Fibroblast of skin of left biceps (primary cell): ENCODE measurements around the gene PDLIM5.
A peak's percentile ranks its signal among the peaks of the same experiment; 100 is the strongest.

Source experiments
- DNase-seq, 2 experiments: peaks; one replicate each; pipeline ENCODE4 v3.0.0-alpha.2; 2013; ENCODE audit warnings: low read depth in 2 of 2

PDLIM5 gene

DNA sequence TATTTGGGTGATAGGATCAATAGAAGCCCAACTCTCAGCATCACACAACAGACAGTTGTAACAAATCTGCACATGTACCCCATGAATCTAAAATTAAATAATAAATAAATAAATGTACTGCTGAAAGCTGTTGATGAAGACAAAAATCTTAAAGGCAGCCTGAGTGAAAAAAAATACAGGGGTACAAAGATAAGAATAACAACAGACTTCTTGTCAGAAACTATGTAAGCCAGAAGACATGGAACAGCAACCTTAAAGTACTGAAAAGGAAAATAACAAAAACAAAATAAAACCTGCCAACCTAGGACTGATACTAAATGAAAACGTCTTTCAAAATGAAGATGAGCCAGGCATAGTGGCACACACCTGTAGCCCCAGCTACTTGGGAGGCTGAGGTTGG is 25.0 kb upstream of the PDLIM5 start:
- no peak for DNase-seq

DNA sequence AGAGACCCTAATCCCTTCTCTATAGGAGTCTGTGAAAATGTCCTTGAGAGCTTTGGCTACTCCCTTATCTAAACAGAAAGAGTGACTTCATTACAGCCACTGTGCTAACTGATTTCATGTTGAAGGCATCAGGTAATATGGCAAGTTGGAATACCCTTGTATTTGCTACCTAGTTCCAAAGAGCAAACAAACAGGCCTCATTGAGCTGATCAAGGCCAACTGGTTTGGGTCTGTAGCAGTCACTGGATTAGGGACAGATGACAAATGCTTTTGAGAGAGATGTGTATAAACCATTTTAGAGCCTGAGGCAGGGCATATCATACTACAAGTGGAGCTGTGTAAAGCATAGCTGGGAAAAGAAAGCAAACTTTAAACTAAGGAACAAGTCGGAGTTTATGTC is 22.9 kb upstream of the PDLIM5 start:
- no peak for DNase-seq

DNA sequence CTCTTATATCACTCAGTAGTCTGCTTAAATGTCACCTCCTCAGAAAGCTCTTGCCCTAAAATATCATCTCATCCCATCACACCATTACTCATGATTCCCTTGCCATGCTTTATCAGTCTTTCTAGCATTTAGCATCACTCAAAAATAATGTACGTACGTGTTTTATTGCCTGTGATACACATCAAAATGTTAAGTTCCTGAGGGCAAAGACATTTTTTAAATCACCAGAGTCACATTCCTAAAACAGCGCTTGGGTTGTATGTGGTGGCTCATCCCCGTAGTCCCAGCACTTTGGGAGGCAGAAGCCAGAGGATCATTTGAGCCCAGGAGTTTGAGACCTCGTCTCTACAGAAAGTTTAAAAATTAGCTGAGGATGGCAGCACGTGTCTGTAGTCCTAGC is 21.3 kb upstream of the PDLIM5 start:
- no peak for DNase-seq

DNA sequence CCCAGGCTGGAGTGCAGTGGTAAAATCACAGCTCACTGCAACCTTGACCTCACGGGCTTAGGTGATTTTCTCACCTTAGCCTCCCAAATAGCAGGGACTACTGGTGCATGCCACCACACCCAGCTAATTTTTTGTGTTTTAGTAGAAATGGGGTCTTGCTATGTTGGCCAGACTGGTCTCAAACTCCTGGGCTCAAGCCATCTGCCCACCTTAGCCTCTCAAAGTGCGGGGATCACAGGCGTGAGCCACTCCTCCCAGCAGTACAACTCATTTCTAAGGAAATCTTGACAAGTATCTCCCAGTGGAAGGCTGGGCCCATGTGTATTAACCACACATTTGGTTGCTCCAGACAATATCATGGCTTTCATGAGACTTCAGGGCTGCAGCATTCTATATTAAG is 20.4 kb upstream of the PDLIM5 start:
- no peak for DNase-seq

DNA sequence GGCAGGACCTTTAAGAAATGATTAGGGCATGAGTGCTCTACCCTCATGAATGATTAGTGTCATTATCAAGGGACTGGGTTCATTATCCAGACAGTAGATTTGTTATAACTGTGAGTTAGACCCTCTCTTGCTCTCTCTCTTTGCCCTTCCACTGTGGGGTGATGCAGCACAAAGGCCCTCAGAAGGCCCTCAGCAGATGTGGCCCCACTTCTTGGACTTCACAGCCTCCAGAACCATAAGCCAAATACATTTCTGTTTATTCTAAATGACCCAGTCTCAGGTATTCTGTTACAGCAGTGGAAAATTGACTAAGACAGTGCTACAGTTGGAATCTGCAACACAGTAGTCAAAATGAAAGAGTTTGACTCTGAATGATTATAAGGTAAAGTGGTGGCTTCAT is 17.2 kb upstream of the PDLIM5 start:
- no peak for DNase-seq

DNA sequence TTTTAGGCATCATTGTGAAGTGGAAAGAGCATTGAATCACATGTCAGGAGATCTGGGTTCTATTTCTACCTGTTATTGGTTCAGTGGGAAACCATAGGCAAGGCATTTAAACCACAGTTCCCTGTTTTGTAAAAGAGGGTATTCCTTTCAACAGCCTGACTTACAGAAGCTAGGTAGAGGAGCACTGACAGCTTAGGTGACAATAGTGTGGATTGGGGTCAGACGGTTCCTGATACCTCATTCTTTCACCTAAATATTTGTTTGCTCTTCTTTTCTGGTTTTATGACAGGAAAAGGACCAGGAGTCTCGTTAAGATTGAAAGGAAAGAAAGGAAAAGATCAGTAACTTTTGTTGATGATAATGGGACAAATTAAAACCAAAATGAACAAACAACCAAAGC is 15.9 kb upstream of the PDLIM5 start:
- no peak for DNase-seq

DNA sequence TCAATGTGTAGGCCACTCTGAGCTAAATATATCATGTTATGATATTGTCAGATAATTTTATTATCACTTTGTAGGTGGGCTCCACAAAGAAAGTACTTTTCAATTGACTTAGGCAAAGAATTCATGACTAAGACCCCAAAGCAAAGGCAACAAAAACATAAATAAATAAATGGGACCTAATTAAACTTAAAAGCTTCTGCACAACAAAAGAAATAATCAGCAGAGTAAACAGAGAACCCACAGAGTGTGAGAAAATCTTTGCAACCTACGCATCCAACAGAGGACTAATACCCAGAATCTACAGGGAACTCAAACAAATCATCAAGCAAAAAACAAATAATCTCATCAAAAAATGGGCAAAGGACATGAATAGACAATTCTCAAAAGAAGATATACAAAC is 15.2 kb upstream of the PDLIM5 start:
- DNase-seq: no peak

DNA sequence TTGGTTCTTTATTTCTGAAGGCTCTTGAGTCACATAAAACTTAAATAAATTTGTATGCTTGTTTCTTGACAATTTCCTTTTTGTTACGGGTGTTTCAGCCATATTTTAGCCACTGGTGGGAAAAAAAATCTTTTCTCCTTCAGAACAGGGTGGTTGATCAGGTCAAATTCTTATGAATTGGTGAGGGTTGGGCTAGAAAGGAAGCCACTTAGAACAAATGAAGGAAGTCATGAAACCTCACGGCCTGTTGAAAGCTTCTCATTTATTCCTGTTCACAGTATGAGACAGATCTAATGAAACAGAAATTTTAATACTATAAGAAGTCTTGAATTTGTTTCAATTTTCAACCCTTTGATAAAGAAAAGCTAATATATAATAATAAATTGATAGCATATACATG is 12.1 kb upstream of the PDLIM5 start:
- DNase-seq: no peak

DNA sequence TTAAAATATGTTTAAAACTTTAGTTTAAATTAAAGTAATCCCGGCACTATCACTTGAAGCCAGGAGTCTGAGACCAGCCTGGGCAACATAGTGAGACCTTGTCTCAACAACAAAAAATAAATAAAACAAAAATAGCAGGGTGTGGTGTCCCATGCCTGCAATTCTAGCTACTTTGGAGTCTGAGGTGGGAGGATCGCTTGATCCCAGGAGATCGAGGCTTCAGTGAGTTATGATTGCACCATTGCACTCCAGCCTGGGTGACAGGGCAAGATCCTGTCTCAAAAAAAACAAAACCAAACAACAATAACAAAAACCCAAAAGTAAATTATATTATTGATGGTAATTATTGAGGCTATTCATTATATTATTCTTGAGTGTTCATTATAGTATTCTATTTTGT is 9.9 kb upstream of the PDLIM5 start:
- DNase-seq: no peak

DNA sequence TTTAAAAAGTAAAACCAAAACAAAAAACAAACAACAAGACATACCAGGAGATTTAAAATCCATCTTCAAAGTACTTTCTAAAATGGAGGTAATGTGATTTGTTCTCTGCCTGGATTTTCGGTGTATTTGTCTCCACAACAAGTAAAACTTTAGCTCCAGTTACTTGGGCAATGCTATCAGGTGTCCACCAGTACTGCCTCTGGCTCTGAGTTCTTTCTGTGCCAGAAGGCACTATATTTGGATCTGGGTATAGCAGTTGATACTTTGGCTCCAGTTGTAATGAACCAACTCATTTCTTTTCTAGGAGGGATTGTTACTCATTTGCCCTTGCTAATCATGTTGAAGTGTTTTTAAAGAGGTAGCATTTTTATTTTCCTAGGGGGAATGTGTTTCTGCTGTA is 9.5 kb upstream of the PDLIM5 start:
- no peak for DNase-seq

DNA sequence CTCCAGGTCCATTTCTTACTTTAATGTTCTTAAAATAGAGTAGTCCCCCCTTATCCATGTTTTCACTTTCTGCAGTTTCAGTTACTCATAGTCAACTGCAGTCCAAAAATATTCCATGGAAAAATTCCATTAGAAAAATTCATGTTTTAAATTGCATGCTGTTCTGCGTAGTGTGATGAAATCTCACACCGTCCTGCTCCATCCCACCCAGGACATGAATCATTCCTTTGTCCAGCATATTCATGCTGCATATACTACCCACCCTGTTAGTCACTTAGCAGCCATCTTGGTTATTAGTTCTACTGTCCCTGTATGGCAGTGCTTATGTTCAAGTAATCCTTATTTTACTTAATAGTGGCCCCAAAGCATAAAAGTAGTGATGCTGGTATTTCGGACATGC is 5.4 kb upstream of the PDLIM5 start:
- peak; percentile 72 to 75 for DNase-seq

DNA sequence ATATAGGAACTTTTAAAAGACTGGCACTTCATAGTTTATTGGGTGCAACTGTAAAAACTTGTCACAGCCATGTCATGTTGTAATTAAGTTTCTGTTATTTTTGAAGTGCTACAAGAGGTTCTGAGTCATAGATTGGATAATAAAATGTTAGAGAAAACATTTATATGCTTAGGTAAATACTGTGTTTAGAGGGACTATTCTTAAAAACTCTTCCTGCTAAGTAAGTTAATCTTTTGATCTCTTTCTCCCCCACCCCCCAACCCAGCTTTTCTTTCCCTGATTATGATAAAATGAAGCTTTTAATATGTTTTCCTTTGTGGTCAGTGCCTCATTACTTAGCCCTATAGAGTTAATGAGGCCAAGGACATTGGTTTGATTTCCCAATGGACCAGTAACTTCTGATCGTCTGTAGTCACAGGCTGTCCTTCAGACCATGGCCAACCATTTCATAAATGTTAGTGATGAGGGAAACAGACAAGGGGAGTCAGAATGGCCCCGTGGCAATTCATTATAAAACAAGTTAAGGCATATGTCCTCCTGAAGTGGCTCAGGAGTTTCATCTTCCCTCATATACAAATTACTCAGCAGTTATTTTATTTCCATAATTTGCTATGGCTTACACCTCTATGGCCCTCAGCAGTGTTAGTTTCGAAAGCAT is 3.9 kb upstream of the PDLIM5 start:
- DNase-seq: no peak

DNA sequence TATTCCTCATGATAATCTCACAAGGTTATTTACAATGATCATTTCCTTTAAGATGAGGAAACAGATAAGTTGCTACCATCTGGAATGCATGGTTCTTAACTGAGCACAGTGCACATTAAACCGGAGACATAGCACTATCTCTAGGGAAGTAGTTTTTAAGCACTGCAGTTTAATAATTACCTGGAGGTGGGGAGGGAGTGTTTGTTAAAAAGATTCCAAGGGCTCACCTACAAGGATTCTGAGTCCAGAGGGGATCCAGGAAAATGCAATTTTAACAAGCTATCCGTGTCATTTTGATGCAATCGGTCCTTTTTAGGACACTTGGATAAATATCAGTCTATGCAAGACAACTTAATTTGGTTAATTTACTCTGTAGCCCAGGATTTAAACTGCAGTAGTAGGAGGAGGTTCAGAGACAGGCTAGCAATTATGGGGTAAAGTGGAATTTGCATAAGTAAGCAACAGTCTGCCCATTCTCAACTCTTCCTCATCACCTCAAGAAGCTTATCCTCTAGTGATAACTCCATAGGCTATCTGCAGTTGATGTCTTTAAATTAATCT is 2.8 kb upstream of the PDLIM5 start:
- DNase-seq: no peak

DNA sequence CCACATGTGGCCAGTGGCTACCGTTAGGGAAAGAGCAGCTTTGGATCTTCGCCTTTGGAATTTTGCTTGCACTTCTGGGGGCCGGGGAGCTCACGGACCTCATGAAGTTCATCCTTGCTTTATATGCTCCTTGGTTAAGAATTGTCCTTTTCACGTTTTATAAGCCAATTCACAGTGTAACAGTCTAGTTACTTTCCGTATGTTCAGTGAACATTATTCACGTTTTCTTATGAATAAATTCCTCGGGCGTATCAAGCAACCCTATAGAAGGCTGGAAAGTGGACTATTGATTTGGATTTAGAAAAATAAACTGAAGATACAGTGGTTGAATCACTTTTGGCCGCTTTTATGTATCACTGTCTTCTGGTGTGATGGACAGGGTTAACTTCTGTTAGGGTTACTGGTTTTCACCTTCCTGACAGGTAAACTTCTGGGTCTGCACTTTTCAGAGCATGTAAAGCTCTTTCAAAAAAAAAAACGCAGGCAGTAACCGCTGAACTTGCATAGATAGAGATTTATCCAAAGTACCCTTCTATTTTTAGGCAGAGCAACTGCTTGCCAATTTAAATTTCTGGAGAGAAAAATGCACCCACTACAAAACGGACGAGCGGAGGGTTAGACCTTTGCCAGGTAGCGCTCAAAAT is 569 bp upstream of the PDLIM5 start:
- no peak for DNase-seq

DNA sequence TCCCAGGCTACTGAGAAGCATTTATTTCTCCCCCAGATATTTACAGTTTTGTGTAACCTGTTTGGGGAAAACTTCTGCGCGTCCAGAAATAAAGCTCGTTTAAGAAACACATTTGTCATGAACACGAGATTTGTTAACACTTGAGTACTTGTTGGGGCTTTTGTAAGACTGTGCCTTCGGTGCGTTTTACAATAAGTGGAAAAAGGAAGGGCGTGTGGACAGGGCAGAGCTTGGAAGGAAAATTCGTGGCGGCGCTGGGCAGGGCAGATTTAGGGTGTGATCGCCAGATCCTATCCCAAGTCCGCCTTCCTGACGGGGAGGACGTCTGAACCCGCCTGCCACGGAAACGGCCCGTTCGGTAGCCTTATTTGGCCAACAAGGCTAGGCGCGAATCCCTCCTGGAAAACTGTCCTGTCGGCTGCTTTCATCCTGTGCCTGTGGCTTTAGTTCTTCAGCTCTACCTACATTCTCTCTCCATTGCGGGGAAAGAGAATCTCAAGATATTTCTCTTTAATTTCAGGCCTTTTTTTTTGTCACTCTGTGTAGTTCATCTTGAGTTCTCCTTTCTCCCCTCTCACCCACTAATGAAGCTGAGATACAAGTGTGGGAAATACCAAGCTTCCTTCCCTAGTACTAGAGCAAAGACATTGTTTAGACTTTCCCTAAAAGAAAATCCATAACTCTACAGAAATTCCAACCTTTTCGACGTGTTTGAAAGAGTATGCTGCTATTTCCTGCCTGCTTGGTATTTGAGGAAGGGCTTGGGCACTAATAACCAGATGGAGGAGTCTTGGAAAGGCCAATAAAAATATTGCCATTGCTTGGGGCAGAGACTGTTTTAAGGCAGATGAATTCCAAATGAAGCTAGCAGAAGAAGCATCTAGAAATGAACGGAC is 982 bp downstream of the PDLIM5 start:
- DNase-seq: peak; percentile 28 to 35

DNA sequence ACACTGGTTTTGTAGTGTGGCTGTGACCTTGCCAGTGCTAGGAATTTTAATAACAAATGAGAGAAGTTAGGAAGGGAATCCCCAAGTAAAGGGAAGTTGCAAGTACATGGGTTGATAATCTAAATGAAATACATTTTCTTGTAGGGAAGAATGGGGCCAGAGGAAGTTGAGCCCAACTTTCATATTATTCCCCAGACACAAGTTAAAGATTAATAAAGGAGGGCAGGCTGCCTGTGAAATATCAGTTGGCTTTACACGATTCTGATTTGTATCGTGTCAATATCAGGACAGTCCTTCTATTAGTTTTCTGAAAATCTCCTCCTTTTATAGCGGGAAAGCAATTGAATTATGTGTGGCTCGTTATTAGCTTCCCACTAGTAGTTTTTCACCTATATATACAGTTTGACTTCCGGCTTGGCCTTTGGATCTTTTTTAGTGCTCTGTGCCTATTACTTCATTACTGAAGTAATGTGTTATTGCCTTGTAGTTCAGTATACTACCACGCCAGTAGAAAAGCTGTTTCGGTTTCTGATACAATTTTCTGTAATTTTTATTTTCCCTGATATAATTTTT is 1.7 kb downstream of the PDLIM5 start:
- no peak for DNase-seq

DNA sequence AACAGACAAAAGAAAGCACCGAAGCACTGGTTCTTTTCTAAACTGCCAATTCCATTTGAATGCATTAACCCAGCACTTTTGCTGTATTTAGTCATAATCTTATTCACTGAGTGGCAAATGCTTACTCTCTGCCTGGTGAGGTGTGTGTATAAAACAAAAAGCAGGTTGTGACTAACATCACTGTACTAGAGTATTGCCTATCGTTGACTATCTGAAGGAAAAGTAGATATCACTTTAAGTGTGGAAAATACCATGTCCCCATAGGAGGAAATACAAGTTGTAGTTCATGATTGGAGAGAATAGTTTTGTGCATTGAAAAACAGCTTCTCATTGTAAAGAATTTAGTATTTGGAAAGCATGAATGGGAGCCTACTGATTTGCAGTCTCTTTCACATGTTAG is 2.7 kb downstream of the PDLIM5 start:
- DNase-seq: no peak

DNA sequence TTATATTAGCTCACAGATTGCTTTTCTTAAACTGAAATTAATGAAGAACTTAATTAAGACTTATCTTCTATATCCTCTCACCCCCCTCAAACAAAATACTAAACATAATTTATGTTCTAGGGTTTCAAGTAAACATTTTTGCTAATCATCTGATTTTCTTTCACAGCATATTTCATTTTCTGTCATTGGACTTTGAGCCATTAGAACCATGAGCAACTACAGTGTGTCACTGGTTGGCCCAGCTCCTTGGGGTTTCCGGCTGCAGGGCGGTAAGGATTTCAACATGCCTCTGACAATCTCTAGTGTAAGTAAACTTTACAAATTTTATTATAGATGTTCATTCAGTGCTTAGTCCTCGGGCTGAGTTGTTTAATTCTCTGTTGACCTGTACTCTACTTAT is 3.3 kb downstream of the PDLIM5 start:
- no peak for DNase-seq

DNA sequence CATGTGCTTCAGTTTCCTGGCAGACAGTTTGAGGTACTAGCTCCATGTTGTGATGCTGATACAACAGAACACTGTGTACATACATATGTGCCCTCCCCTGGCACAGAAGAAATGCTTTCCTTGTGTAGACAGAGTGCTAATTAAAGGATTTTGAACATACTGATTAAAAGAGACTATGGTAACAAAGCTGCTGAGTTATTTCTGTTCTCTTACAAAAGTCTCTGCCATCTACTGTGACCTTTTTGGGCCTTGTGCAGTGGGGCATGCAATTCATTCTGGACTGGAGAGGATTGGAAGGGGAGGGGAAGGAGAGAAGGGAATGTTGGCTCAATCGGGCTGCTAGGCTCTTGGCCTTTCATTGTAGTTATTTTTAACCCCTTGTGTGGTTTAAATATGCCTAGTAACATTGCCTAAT is 6.0 kb downstream of the PDLIM5 start:
- DNase-seq: no peak

DNA sequence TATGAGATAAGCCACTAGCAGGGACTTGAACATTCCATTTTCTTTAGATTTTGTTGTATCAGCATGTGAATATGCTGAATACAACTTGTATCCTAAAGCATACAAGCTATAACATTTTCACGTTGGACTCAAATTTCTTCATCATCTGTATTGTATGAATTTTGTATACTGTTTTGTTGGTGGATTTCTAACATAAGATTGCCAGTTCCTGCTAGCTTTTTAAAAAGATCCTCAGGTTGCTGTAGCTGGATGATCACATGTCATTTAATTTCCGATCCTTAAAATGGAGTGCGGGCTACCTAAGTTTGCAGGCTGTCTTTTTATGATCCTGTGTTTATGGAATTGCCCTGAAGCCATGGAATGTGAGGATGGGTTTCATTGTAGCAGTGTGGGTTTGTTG is 6.9 kb downstream of the PDLIM5 start:
- DNase-seq: no peak

DNA sequence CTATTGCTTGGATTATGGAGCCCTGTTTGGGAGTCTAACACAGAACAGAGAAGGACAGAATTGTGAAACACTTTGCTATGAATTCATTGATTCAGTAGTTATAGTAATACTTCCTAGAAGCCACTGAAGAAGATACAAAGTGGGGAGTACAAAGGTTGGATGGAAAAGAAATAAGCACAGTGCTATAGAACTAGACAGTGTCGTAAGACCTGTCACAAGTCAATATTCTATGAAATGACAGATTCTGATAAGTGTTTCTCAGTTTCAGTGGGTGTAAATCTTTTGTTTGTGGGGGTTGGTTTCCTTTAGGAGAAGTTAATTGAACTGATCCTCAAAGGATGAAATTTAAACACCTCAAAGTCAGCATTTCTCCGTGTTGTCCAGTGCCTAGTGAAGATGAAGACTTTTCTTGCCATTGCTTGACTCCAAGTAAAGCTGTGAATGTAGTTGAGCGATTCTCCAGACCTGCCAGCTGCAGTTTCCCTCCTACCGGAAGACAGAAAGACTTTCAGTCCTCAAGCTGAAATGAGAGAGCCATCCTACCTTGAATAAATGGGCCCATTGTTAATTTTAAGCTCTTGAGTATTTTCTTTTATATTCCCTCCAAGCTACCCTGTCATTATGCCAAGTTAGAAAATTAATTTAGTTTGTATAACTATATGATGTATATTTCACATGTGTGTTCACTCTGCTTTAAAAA is 7.9 kb downstream of the PDLIM5 start:
- DNase-seq: no peak

DNA sequence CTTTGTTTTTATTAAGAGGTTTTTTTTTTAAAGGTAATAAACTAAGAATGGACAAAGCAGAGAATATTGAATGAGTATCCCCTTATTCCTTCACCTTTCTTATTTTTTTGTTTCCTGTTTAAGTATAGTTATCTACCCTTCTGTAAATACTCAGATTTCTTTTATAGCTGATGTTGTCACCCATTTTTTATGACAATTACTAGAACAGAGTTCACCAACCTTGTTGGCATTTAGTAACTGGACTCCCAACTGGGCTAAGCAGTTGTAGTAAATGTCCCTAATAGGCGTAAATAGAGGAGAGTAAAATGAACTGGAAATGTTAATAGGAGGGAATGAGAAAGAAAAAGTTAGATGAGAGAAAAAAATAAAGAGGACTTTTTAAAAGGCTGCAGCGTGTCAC is 9.8 kb downstream of the PDLIM5 start:
- DNase-seq: no peak
